AG20443 (cell line): ENCODE results near the gene REELD1.

Source experiments
- DNase-seq: peaks from one replicate; pipeline ENCODE4 v3.0.0; 2012; ENCODE audit warnings: low spot score, mixed read lengths

Gene REELD1

DNA sequence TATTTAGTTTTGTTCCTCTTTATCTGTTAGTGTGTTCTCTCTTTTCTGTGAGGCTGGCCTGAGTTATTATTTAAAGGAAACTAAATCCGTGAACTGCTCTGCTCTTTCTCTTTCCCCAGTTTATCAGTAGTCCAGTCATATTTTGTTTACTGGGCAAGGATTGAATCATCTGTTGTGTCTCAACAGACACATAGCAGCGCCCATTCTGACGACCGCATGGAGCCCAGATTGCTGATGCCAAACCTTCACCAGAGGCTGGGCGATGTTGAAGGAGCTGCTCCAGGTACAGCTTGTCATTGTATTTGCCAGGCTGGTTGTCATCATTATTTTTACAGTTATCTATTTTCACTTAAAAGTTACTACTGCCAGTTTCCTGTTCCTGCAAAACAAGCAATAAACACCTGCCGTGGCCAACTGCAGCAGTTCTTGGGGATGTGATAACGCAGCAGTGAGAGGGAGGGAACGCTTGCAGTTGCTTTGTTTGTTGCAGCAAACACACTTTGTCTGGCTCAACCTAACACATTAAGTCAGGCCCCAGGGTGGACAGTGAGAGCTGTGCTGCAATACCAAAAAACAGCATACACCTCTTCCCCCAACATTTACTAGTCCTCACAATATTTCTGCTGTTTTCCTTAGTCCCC is 10.1 kb downstream of the REELD1 start:
- DNase-seq, result peak; percentile 25

DNA sequence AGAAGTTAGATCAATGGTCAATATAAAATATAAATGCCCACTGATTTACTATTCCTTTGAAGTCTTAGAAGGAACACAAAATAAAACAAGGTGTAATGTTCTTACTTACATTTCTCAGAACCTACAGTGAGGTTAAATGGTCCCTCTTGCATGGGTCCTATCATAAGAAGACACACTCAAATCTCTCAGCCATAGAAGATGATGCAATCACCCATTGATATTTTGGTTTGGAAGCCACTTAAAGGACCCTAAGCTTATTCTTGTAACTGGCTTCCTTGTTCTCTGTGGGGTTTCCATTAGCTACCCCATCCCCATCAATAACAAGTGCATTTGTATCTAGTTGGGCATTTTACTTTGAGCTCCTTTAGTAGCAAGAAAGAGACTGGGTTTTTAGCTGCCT is 15.1 kb downstream of the REELD1 start:
- DNase-seq, result no peak

DNA sequence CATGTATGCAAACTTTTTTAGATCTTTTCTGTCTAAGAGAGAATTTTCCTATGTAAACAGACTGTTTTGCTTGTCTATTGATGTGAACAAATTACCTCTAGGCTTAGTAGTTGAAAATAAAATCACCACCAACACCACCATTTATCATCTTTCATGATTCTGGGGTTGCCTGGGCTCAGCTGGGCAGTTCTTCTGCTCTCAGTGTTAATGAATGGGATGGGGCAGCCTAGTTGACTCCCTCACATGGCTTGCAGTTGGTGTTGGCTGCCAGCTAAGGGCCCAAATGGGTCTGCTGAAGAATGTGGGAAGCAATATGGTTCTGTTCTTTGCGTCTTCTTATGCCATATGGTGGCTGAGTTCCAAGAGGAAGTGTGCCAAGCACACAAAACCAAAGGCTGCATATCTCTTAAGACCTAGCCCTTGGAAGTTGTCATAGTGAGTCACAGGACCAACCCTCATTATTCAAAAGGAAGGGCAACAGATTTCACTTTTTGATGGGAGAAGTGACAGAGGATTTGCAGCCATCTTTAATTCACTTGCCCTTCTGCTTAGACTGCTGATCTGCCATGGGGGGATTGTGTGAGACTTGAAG is 17.9 kb downstream of the REELD1 start:
- DNase-seq, result no peak

DNA sequence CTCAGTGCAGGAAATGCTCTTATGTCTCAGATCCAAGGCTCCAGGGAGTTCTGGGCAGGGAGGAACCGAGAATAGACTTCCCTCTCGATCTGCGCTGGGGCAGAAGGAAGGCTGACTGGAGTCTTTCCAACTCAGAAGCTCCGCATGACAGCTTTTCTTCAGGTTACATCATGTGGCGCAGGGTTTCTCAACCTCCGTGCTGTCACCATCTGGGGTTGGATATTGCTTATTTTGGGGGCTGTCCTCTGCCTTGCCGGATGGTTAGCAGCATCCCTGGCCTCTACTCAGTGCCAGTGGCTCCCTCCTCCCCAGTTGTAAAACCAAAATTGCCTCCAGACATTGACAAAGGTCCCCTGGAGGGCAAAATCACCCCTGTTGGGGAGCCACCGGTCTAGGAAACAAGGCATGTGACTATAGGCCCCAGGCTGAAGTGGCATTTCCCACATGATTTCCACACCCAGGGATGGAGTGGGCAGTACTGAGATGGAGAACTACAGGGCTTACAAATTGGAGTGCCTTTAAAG is 21.4 kb downstream of the REELD1 start:
- no peak for DNase-seq

DNA sequence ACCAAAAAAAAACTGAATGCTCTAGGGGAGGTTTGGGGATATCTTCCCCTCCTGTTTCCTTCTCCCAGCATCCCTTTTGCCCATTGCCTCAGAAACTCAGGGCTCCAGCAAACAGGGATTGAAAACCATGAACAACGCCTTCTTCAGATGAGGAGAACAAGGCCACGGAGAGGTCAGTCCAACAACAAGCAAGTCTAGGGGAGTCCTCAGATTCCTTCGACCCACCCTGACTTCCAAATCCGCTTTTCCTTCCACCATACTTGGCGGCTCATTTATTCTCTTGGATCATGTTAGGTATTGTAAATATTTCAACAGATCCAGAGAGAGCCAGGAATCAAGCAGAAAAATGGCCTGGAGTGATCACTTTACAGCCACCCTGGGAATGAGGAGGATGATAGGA is 21.9 kb downstream of the REELD1 start:
- DNase-seq, result no peak

DNA sequence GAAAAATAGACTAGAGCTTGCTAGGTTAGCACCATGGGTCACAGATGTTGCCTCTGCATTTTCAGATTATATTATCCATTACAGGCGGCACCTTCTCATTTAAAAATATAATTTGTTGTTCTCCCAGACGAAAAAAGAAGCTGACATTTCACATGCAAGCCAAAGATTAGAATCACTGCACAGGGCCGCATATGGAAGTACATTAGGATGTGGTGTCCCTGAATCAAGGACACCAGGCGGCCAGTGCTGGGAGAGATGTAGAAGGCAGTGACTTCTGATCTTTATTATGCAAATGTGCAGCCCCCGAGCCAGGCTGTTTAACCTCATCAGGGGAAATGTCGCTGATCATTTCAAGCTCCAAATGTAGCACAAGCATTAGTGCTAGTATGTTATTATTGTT is 22.8 kb downstream of the REELD1 start:
- no peak for DNase-seq

DNA sequence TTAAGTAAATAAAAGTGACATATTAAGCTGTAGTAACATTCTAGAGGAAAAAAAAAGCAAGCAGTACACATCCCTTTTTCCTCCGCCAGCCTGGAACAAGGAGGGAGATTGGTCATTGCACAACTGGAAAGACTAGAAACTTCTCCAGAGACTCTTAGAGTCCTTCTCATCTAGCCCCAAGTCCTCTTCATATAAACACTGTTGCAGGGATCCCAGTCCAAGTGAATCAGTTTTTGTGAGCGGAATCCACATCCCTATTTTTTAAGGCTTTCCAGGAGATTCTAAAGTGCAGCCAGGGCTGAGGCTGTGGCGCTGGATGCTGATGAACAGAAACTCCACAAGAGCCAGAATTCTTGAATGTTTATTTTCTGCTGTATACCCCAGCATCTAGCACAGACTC is 23.8 kb downstream of the REELD1 start:
- no peak for DNase-seq

DNA sequence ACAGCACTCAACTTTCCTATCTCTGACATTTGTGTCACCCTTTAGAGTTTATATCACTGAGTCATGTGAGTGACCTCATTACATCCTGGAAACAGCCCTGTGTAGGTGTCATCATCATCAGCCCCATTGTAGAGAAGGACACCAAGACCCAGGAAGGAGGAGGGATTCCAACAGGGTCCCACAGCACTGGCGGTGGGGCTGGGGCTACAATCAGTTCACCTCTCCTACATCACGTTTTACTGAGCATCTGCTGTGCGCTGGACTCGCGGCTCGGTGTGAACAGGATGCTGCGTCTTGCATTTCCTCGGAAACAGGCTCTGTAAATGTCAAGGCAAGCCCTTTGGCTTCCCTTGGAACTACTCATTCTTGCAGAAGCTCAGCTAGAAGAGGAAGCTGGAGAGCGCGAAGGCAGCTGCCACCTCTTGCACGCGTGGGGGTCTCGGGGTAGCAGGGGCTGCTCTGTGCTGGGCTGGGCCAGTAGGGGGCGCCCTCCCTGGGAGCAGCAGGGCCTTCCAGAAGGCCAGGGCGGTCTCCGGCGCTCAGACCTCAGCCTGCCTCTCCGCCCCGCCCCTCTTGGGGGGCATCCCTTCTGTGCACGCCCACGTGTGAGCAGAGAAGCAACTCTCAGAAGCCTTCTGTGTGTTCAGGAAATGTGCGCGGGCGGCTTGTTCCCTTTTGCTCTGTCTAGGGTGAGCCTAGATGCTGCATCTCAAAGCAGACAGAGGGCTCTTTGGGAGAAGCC is 29.0 kb downstream of the REELD1 start:
- DNase-seq, result no peak

DNA sequence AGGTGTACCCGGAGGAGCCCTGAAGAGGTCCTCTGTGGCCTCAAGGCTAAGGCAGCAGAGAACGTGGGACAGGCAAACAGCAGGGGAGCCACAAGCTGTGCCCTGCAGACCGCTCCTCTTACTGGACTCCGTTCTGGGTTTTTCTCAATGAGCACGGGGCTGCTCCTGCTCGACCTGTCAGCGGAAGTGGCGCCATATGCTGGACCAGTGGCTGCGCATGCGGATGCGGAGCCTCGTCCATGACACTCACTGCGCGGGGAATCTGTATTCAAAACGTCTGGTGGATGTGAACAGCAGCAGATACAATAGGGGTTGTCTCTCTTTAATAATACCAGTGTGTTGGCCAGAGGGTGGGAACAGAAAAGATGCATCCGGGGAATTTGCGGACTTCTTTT is 29.5 kb downstream of the REELD1 start:
- no peak for DNase-seq

DNA sequence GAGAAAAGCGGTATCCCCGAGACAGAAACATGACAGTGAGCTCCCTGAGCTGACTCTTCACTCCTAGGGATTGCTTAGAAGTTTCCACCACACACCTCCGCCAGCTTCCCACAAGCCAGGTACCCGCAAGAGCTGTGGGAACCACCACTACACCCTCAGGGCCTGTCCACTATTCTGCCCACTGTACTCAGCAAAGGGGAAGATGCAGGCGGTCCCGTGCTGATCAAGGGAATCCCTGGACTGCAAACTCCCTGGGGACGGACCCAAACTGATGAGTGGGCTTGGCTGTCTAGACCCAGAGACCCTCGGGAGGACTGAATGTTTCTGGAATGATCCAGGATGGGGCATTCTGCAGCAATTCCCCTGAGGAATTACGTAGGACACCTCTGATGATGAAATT is 30.2 kb downstream of the REELD1 start:
- DNase-seq, result no peak

DNA sequence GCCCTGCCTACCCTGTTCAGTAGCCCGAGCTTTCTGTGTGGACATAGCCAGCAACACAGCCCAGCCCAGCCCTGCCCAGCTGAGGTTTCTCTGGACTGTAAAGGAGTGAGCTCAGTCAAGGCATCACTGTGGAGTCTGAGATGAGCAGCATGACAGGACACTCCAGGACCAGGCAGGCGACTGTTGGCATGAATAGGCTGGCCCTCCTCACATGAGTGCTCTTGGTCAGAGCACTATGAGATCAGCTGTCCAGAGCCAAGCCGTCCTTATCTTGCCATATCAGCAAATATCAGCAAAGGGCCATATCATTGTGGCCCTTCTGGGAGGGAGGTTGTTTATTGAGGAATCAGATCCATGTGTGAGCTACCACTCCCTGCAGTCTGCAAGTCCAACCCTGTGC is 30.9 kb downstream of the REELD1 start:
- DNase-seq, result peak; percentile 54

DNA sequence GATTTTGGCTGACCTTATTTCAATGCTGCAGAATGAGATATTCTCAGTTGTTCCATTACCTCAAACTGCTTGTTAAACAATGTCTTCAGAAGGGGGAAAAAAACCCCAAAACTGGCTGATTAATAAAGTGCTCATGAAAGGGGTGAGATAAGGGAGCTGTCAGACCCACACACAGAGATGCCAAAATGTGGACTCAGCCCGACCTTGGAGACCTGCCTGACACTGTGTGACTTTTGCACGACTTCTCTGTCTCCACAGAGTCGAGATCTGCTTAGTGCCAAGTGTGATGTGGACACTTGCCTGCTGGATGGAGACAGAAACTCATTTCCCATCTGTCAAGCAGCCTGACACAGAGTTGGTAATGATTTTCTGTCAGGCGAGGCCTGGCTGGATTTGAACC is 31.5 kb downstream of the REELD1 start:
- peak; percentile 26 for DNase-seq

DNA sequence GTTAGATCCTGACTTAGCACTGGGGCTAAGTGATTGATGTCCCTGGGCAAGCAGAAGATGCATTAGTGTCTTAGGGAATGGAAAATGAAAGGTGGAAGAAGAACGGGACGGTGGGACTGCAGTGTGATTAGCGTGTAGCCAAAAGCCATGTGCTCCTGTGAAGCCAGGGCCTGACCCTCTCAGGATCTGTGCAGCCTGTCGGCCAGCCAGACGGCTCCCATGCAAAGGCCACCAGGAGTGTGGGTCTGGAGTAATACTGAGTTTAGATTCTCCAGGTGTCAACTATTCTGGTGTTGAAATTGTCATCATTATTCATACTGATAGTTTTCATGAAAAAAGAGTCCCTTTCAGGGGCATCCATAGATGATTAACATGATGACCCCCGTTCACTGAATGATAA is 32.0 kb downstream of the REELD1 start:
- DNase-seq, result no peak

DNA sequence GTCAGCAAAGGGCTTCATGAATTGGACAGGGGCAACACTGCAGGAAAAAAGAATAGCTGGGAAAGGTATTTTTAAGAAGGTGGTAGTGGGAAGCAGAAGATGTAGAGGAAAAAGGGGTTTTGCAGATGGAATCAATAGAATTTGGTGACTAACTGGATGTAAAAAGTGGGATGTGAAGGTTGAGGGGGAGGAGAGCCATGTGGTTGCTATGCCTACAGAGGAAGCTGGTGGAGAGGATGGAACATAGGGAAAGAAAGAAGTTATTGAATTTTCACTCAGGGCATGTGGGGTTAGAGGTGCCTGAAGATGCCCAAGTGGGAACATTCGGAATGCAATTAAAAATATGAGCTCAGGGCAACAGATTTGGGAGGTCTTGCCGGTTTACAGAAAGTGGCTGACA is 33.0 kb downstream of the REELD1 start:
- DNase-seq, result no peak

DNA sequence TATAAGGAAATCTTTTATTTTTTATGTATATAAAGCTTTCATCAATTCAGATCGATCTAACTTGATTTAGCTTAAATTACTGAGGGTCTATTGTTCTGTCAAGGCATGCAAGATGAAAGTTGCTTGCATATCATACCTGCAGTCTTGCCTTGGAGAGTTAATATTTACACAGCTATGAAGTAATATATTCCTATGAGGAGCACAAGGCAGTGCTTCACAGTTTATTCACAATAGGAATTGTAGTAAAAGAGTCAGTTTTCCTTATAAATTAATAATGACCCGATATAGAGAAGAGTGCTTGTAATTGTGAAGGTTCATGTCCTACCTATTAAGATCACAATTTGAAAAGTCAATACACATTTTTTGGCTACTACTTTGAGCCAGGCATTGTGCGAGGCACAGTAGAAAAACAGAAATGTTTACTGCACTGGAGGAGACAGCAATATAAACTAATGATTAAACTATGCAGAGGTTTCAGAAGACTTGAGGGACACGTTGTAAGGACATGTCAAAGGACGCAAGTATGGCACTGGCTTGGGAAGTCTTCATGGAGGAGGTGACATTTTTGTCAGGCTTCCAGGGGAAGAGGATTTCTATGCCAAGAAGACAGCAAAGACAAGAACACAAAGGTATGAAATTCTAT is 38.8 kb downstream of the REELD1 start:
- DNase-seq, result no peak

DNA sequence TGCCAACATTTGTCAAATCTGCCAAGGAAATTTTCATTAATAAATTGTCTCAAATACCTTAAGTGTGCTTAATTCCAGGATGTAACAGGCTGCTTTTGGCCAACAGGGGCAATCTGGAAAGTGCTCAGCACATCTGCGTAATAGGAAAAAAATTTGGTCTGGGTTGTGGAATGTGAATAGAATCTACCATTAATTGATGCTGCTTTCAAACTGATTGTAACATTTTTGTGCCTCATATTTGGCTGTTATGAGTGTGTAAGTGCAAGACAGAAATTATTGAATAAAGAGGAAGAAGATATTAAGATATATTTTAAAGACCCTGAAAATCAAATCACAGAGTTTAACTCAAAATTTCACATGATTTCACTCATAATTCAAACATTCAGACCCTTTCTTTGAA is 41.1 kb downstream of the REELD1 start:
- DNase-seq, result peak; percentile 66

DNA sequence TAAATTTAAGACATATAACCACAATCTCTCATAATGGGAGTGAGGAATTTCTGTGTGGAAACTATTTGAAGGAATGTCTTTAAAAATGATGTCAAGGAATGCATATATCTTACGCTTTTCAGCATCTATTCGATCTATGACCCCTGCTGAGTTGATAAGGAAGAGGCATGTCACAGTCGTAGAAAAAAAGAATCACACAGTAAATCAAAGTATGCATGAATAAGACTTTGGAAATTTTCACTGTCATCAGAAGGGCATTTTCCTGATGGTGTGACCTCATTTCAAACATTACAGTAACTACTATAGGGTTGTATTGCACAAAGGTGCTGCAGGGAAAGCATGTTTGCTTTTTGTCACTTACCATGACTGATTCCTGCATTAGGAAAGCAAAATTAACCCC is 41.5 kb downstream of the REELD1 start:
- DNase-seq, result peak; percentile 45

DNA sequence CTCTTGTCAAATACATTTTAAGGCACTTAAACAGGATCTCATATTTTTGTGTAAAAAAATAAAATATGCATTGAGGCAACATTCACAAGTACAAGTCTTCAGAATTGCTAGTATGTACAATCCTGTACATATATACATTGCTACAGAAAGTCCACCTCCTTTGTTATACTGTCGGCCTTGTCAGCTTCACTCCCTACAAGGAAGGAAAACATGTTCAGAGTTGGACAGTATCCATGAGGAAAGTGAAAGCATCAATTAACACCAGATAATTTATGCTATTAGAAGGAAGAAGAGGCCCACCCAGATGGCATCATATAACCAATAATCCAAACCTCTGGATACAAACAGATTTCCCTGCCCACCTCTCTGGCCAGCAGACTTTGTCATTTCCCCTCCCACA is 42.0 kb downstream of the REELD1 start:
- no peak for DNase-seq

DNA sequence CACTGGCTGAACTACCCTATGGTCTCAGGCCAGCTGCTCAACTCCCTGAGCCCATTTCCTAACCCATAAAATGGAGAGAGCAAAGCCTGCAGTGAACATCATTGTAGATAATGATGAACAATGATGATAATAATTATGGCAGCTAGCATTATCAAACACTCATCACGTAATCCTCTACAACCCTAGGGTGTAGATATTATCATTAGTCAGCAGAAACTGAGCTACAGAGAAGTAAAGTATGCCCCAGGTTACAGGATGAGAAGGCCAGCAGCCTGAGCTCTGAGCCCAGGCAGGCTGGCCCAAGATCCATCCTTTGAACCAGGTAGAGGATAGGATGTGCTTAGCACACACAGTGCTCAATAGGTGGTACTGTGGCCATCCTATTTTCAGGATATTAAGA is 43.2 kb downstream of the REELD1 start:
- DNase-seq, result no peak

DNA sequence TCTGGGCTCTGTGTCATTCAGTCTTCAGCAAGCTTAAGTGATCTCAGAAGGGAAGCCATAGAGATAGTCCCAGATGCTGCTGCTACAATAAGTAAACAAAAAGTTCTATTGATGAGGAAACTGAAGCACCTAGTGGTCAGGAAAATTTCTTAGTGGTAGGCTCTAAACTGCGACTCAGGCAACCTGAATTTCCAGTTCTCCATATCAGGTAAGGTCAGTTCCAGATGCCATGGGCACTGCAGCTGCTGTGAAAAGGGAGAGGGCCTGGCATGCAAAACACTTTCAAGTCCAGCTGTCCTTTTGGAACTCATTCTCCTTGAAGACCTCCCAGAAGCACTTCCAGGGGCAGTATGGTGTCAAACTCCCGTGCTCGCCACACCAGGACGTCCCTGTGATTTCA is 46.2 kb downstream of the REELD1 start:
- no peak for DNase-seq

DNA sequence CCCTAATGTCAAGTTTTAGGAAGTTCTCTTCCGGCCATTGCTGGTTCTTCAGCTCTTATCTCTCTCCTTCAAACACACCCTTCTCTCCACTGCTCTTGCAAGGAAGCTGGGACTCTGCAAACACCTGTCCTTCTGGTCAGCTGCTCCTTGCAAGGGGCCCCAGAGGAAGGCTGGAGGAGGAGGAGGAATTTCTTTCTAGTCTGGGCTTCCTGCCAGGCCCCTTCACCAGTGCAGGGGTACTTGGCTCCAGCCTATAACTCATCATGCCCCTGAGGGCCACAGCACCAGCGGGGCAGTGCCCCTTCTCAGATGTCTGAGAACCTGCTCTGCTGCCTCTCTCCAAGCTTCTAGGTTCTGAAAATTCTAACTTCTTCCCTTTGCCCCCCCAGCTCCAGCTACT is 46.7 kb downstream of the REELD1 start:
- DNase-seq, result no peak

DNA sequence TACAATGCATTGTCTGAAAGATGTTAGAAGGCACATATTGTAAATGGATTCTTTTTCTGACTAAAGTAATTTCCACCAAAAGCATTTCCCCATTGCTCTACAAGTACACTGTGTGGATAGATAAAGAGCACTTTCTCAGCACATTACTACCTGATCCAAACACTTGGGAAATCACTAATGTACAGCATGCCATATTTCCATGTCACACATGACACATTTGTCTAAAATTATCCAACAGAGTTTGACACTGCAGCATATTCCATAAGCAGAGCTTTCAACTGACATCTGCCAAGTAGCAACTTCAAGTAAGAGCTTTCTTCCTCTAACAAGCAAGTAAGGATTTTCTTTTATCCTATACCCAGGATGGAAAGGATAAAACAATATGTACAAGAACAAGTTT is 49.5 kb downstream of the REELD1 start:
- no peak for DNase-seq

DNA sequence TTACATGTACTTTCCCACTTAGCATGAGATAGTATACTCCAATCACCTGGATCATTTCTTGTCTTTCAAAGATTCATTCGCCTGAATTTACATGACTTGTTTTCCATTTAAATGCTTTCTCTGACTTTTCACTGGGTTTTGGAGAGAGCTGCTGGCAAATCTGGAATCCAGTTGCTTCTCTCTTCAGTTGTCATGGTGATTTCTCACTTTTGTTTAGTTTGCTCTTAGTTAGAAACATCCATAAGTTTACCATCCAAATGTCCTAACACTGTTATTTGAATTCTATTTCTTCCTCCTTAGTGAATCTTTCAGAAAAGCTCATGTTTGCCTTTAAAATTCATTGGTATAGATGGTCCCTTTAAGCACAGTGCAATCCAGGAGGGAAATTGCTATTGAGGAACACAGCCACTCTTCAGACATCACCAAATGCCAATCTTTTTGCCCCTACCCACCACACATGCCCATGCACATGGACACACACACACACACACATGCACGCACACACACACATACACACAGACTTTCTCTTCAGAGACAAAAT is 51.7 kb downstream of the REELD1 start:
- no peak for DNase-seq
